Karpas-422 (cell line): ENCODE measurements around the gene HAUS8. TPM values are rescaled to one million over a fixed set of nuclear protein-coding genes. Genes with fewer than 3 reads are reported as not detected.
"Not testable (repeated sequence)": the region's sequence is repeated elsewhere in the genome, so short reads cannot be mapped to it uniquely, and the experiment has no call there.

Experiments used
- DNase-seq: peaks from one replicate; pipeline ENCODE4 v3.0.0-alpha.2; 2015
- H2AFZ ChIP-seq: fragments of 200-600 bp; sonication (generic); 2 replicates; pipeline ENCODE4 v1.6.1; 2014; ENCODE audit warnings: antibody characterized with exemption, low read length, mixed read lengths
- H3K27ac ChIP-seq: fragments of 200-600 bp; sonication (generic); 2 replicates; pipeline ENCODE4 v1.5.1; 2014; ENCODE audit warnings: mild to moderate bottlenecking, low read length, moderate library complexity
- H3K27me3 ChIP-seq: fragments of 200-600 bp; sonication (generic); 2 replicates; pipeline ENCODE4 v1.6.1; 2014; ENCODE audit warnings: low read length, mixed read lengths
- H3K36me3 ChIP-seq: fragments of 200-600 bp; sonication (generic); 2 replicates; pipeline ENCODE4 v1.6.1; 2014; ENCODE audit warnings: low read length, mixed read lengths; ENCODE audit not compliant: insufficient read depth
- H3K4me1 ChIP-seq: fragments of 200-600 bp; sonication (generic); 2 replicates; pipeline ENCODE4 v1.6.1; 2014; ENCODE audit warnings: mild to moderate bottlenecking, low read length, mixed read lengths
- H3K4me2 ChIP-seq: fragments of 200-600 bp; sonication (generic); 2 replicates; pipeline ENCODE4 v1.6.1; 2014; ENCODE audit warnings: low read length, low read depth, mild to moderate bottlenecking; ENCODE audit not compliant: poor library complexity, severe bottlenecking
- H3K4me3 ChIP-seq: fragments of 200-600 bp; sonication (generic); 2 replicates; pipeline ENCODE4 v1.5.1; 2014; ENCODE audit warnings: mild to moderate bottlenecking, antibody characterized with exemption, low read length, mixed read lengths
- H3K79me2 ChIP-seq: fragments of 200-600 bp; sonication (generic); 2 replicates; pipeline ENCODE4 v1.6.1; 2014; ENCODE audit warnings: mild to moderate bottlenecking, low read length, mixed read lengths
- H3K9ac ChIP-seq: fragments of 200-600 bp; sonication (generic); 2 replicates; pipeline ENCODE4 v1.6.0; 2014; ENCODE audit warnings: low read length
- H3K9me2 ChIP-seq: fragments of 200-600 bp; sonication (generic), shearing (Covaris generic); replicated peaks from 2 replicates; pipeline ENCODE4 v1.6.0; 2014; ENCODE audit warnings: mild to moderate bottlenecking, low read length, moderate library complexity; ENCODE audit not compliant: insufficient read depth
- H3K9me3 ChIP-seq: fragments of 300-700, 200-600 bp; sonication (generic); 2 replicates; pipeline ENCODE4 v1.6.1; 2014; ENCODE audit warnings: low read length, mixed read lengths
- H4K20me1 ChIP-seq: fragments of 200-600 bp; sonication (generic); 2 replicates; pipeline ENCODE4 v1.6.1; 2014; ENCODE audit warnings: mild to moderate bottlenecking, antibody characterized with exemption, low read length, low read depth; ENCODE audit not compliant: insufficient read depth
- total RNA-seq: library from RNA; depleted of rRNA; stranded (reverse); fragments of >200 nt; shearing (Covaris generic); gene quantifications from 2 replicates; pipeline ENCODE4 v1.2.3, GENCODE V29; 2014; ENCODE audit warnings: low replicate concordance

Gene HAUS8
- total RNA-seq, 1 experiment from 2014 or later = 17.6 TPM

- DNase-seq = no peak
- Histone ChIP-seq H3K36me3 (no peaks in the 10 kb centered on the region), H3K27ac (no peak overlapping the region), H2AFZ (no peak overlapping the region), H3K27me3 (no peaks in the 10 kb centered on the region), H3K4me1 (no peaks in the 10 kb centered on the region), H3K9me3 (no peaks in the 10 kb centered on the region; the same call in 1 of the 2 replicates), H3K4me3 (no peak overlapping the region), H3K9ac (no peak overlapping the region), H4K20me1 (no peaks in the 10 kb centered on the region), H3K79me2 (no peaks in the 10 kb centered on the region), H3K9me2 (no peaks in the 10 kb centered on the region), H3K4me2 (no peak overlapping the region)
These were observed 53.3 kb downstream of the HAUS8 start for GRCh38 chr19:17021793-17022590.

GRCh38 chr19:17021328-17021727 is 53.9 kb downstream of the HAUS8 start:
- Histone ChIP-seq H3K9ac (no peak overlapping the region), H3K9me2 (no peaks in the 10 kb centered on the region), H3K4me2 (no peak overlapping the region), H2AFZ (no peak overlapping the region), H3K79me2 (no peaks in the 10 kb centered on the region), H3K36me3 (no peaks in the 10 kb centered on the region), H3K4me3 (no peak overlapping the region), H3K4me1 (no peaks in the 10 kb centered on the region), H4K20me1 (no peaks in the 10 kb centered on the region), H3K9me3 (no peaks in the 10 kb centered on the region; the same call in 1 of the 2 replicates), H3K27ac (no peak overlapping the region), H3K27me3 (no peaks in the 10 kb centered on the region)
- DNase-seq = no peak

GRCh38 chr19:17020823-17021222 is 54.4 kb downstream of the HAUS8 start:
- Histone ChIP-seq H3K27me3 (no peaks in the 10 kb centered on the region), H3K27ac (no peak overlapping the region), H3K4me3 (no peak overlapping the region), H3K4me2 (no peak overlapping the region), H4K20me1 (no peaks in the 10 kb centered on the region), H3K9me2 (no peaks in the 10 kb centered on the region), H2AFZ (no peak overlapping the region), H3K9ac (no peak overlapping the region), H3K4me1 (no peaks in the 10 kb centered on the region), H3K36me3 (no peaks in the 10 kb centered on the region), H3K9me3 (no peaks in the 10 kb centered on the region; the same call in 1 of the 2 replicates), H3K79me2 (no peaks in the 10 kb centered on the region)
- DNase-seq = peak; percentile 81

GRCh38 chr19:17020385-17020784 is 54.9 kb downstream of the HAUS8 start:
- Histone ChIP-seq H3K36me3 (no peaks in the 10 kb centered on the region), H3K4me3 (no peak overlapping the region), H3K9me2 (no peaks in the 10 kb centered on the region), H3K9me3 (no peaks in the 10 kb centered on the region; the same call in 1 of the 2 replicates), H3K4me1 (no peaks in the 10 kb centered on the region), H3K27ac (no peak overlapping the region), H3K9ac (no peak overlapping the region), H4K20me1 (no peaks in the 10 kb centered on the region), H3K27me3 (no peaks in the 10 kb centered on the region), H3K4me2 (no peak overlapping the region), H2AFZ (no peak overlapping the region), H3K79me2 (no peaks in the 10 kb centered on the region)
- DNase-seq = no peak

- not testable (repeated sequence) for H2AFZ ChIP-seq, H3K79me2 ChIP-seq, H3K4me1 ChIP-seq, H3K27me3 ChIP-seq, H3K9me2 ChIP-seq, H3K9ac ChIP-seq, H3K4me2 ChIP-seq, DNase-seq, H3K9me3 ChIP-seq, H3K27ac ChIP-seq, H3K36me3 ChIP-seq, H3K4me3 ChIP-seq, H4K20me1 ChIP-seq
These were observed 60.9 kb downstream of the HAUS8 start for GRCh38 chr19:17014212-17014861.

- Histone ChIP-seq H3K9ac (no peak overlapping the region), H3K9me2 (no peaks in the 10 kb centered on the region), H4K20me1 (no peaks in the 10 kb centered on the region), H3K9me3 (no peaks in the 10 kb centered on the region), H3K27ac (no peak overlapping the region), H3K36me3 (no peaks in the 10 kb centered on the region), H3K4me2 (no peak overlapping the region), H2AFZ (no peak overlapping the region), H3K79me2 (no peaks in the 10 kb centered on the region), H3K4me3 (no peak overlapping the region), H3K27me3 (no peaks in the 10 kb centered on the region), H3K4me1 (no peaks in the 10 kb centered on the region)
- no peak for DNase-seq
These were observed 63.8 kb downstream of the HAUS8 start for GRCh38 chr19:17011485-17011884.

GRCh38 chr19:17006579-17006978 is 68.7 kb downstream of the HAUS8 start:
- Histone ChIP-seq H3K9ac (no peak overlapping the region), H3K4me3 (no peak overlapping the region), H2AFZ (no peak overlapping the region), H3K4me2 (no peak overlapping the region), H3K4me1 (no peaks in the 10 kb centered on the region), H4K20me1 (no peaks in the 10 kb centered on the region), H3K9me2 (no peaks in the 10 kb centered on the region), H3K27ac (no peak overlapping the region), H3K9me3 (no peaks in the 10 kb centered on the region), H3K27me3 (no peaks in the 10 kb centered on the region), H3K36me3 (no peaks in the 10 kb centered on the region), H3K79me2 (no peaks in the 10 kb centered on the region)
- no peak for DNase-seq

GRCh38 chr19:17005000-17005399 is 70.3 kb downstream of the HAUS8 start:
- no peaks in the 10 kb centered on the region for H3K79me2 ChIP-seq
- H3K36me3 ChIP-seq = no peaks in the 10 kb centered on the region
- H3K4me3 ChIP-seq = no peak overlapping the region
- no peaks in the 10 kb centered on the region for H3K27me3 ChIP-seq
- no peak overlapping the region for H3K9ac ChIP-seq
- no peaks in the 10 kb centered on the region for H3K4me1 ChIP-seq
- no peaks in the 10 kb centered on the region for H3K9me3 ChIP-seq
- H3K27ac ChIP-seq = no peak overlapping the region
- H4K20me1 ChIP-seq = no peaks in the 10 kb centered on the region
- H2AFZ ChIP-seq = no peak overlapping the region
- H3K9me2 ChIP-seq = no peaks in the 10 kb centered on the region
- DNase-seq = peak; percentile 67
- no peak overlapping the region for H3K4me2 ChIP-seq
